HG03095 (cell line): ENCODE measurements around the gene CYTH3.
"Not testable (repeated sequence)": the region's sequence is repeated elsewhere in the genome, so short reads cannot be mapped to it uniquely, and the experiment has no call there.

ENCODE experiments used
- ATAC-seq: cut with Tn5 transposase; IDR thresholded peaks from one replicate; pipeline ENCODE4 v1.9.1; 2021; ENCODE audit warnings: moderate library complexity; ENCODE audit not compliant: unreplicated experiment

Gene CYTH3

GRCh38 chr7:6200971-6201370 lies 71.5 kb downstream of the CYTH3 start:
- no peak for ATAC-seq

- no peak for ATAC-seq
Observed at GRCh38 chr7:6198689-6199595, 73.5 kb downstream of the CYTH3 start.

- ATAC-seq = no peak
Observed at GRCh38 chr7:6197801-6198551, 74.4 kb downstream of the CYTH3 start.

GRCh38 chr7:6193709-6194108 lies 78.7 kb downstream of the CYTH3 start:
- no peak for ATAC-seq

GRCh38 chr7:6190563-6190962 lies 81.9 kb downstream of the CYTH3 start:
- ATAC-seq = not testable (repeated sequence)

GRCh38 chr7:6188389-6188788 lies 84.0 kb downstream of the CYTH3 start:
- ATAC-seq = no peak

- ATAC-seq = no peak
Observed at GRCh38 chr7:6186577-6186976, 85.8 kb downstream of the CYTH3 start.

- ATAC-seq = no peak
Observed at GRCh38 chr7:6182993-6183392, 89.4 kb downstream of the CYTH3 start.

- ATAC-seq = no peak
Observed at GRCh38 chr7:6181136-6181535, 91.3 kb downstream of the CYTH3 start.

GRCh38 chr7:6180344-6180725 lies 92.1 kb downstream of the CYTH3 start:
- ATAC-seq = no peak

GRCh38 chr7:6179620-6180343 lies 92.6 kb downstream of the CYTH3 start:
- no peak for ATAC-seq

- ATAC-seq = no peak
Observed at GRCh38 chr7:6178298-6179029, 94.0 kb downstream of the CYTH3 start.

GRCh38 chr7:6175645-6176044 lies 96.8 kb downstream of the CYTH3 start:
- ATAC-seq = no peak

GRCh38 chr7:6172910-6173295 lies 99.5 kb downstream of the CYTH3 start:
- ATAC-seq = no peak

GRCh38 chr7:6172224-6172909 lies 100.1 kb downstream of the CYTH3 start:
- no peak for ATAC-seq

- ATAC-seq = no peak
Observed at GRCh38 chr7:6171532-6172223, 100.7 kb downstream of the CYTH3 start.

- no peak for ATAC-seq
Observed at GRCh38 chr7:6170571-6171531, 101.6 kb downstream of the CYTH3 start.

GRCh38 chr7:6169805-6170520 lies 102.5 kb downstream of the CYTH3 start:
- ATAC-seq = no peak
